Occipital lobe (tissue), 2 donors: Measurements from ENCODE around the gene DNAJB11. TPM values are rescaled to one million over a fixed set of nuclear protein-coding genes. Genes with fewer than 3 reads are reported as not detected.
"Not testable (repeated sequence)": the region's sequence is repeated elsewhere in the genome, so short reads cannot be mapped to it uniquely, and the experiment has no call there.

Experiments
- DNase-seq: peaks from one replicate; lab custom pipeline; 2025; lab: John Stamatoyannopoulos, UW
- total RNA-seq: library from RNA; depleted of rRNA; stranded (reverse); fragments of >200 nt; gene quantifications from one replicate; pipeline ENCODE4 v1.2.3, GENCODE V29; 2014

Gene DNAJB11
- total RNA-seq, 1 donor from 2014 or later, result 34.9 TPM

GRCh38 chr3:186551387-186551786 is 19.1 kb upstream of the DNAJB11 start:
- no peak for DNase-seq

DNA sequence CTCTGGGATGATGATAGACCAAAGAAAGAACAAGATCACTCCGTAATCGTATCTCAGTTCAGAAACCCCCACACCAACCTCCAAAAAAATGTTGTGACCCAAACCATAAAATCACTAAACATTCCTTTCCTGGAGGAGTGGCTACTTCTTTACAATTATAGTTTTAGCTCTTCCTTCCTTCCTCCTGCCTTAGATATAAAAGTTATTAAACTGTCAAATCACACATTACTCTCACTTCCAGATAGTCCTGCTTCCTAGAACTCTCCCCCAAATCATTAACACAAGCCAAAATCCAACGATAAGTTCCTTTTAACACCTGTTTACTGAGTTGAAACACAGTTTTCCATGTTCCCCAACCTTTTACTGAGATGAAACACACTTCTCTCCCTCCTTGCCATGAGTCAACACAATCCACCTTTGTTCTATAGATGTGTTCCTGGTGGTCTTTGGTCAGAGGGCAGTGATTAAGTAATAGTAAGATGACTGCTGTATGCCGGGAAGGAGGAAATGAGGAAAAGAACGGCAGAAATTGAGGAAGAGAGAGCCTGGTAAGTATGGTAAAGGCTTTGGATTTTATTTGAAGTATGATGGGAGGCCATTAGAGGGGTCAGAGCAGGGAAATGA is 18.0 kb upstream of the DNAJB11 start:
- DNase-seq, result no peak

DNA sequence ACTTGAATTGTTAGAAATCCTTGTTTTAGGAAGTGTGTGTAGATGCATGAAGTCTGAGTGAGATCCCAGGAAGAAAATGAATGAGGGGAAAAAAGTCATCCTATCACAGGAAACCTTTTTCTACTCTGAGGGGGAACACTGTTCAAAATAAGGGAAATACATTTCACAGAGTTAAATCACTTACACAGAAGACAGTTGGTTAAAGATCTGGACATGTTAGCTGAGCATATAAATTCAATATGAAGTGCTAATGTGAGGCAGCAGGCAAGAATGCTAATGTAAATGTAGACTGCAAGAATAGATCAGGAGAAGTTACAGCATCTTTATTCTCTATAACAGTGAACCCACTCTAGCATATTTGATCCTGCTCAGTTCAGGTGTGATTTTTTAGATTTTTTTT is 5.9 kb upstream of the DNAJB11 start:
- DNase-seq, result no peak

GRCh38 chr3:186566772-186567071 is 3.8 kb upstream of the DNAJB11 start:
- DNase-seq, result no peak

- DNase-seq, result peak; percentile 88
These were observed 3.2 kb upstream of the DNAJB11 start, which contains the start of gene TBCCD1 for GRCh38 chr3:186567072-186567921. Gene TBCCD1, minus strand, starts transcription at chr3:186567339. Its CDS starts 3,010 bp downstream, at chr3:186564329.

- DNase-seq, result not testable (repeated sequence)
These were observed 1.2 kb upstream of the DNAJB11 start for GRCh38 chr3:186569361-186569760.

GRCh38 chr3:186569779-186570095 is 783 bp upstream of the DNAJB11 start:
- no peak for DNase-seq

DNA sequence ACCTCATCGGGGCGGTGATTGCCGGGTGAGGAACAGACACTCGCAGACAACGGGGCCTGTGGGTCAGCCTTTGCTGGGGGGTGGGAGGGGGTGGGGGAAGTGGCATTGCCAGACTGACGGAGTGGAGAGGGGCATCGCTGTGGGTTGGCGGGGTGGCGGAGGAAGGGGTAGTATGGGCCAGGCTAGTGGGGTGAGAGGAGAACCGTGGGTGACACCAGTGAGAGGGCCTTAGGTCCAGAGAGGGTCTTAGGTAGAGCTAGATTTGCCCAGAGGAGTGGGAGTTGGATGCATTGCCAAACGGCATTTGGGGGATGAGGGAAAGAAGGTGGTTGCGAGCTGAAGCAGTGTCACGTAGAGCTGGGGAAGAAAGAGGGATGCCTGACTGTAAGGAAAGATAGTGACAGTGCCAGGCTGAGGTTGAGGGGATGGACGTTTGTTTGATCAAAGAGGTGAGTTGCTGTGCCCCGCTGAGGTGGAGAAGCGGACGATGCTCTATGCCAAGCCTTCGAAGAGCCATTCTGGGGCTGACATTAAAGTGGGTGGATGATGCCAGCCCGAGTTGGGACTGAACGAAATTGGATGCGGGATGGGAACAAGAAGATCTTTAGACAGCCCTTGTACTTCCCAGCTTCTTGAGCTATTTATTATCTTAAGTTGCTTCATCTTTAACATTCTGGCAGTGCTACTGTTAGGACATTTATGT is 572 bp downstream of the DNAJB11 start:
- no peak for DNase-seq

DNA sequence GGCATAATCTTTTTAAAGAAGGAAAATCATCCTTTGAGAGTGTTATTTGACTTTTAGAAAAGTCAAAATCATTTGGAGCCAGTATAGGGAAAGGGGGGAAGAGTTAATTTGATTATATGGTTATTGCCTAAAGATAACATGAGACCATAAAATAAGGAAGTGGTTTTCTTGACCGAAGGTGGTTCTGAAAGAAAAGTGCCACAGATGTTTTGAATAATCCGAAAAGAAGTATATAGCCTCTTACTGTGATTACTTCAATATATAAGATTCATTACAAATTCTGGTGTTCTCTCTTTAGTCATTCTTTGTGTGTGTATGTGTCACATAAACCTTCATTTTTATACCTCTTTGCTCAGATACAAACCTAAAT is 1.1 kb downstream of the DNAJB11 start:
- no peak for DNase-seq

- no peak for DNase-seq
These were observed 7.0 kb downstream of the DNAJB11 start for GRCh38 chr3:186577521-186577920.

GRCh38 chr3:186580785-186581184 is 10.3 kb downstream of the DNAJB11 start:
- DNase-seq, result no peak

- no peak for DNase-seq
These were observed 12.0 kb downstream of the DNAJB11 start for GRCh38 chr3:186582541-186582940.

DNA sequence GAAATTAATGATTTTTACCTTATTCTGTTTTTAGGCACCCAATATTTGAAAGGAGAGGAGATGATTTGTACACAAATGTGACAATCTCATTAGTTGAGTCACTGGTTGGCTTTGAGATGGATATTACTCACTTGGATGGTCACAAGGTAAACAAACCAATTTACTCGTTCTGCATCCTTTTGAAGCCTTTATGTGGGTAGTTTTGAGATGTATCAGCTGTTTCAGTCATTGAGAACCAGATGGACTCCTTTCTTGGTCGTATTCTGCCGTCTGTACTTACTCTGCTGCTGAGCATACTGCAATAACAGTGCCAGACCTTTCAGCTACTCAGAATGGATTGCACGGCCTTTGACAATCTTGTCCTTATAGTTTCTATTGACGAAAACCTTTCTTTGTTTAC is 13.3 kb downstream of the DNAJB11 start:
- DNase-seq, result no peak

DNA sequence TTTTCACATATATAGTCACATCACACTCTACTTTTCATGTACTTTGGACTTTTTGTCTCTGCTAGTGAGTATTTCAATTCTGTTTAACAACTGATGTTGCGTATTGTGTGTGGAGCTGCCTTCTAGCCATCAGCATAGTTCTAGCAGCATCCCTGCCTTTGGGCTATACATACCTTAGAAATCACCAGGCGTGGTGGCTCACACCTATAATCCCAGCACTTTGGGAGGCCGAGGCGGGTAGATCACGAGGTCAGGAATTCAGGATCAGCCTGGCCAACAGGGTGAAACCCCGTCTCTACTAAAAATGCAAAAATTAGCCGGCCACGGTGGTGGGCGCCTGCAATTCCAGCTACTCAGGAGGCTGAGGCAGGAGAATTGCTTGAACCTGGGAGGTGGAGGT is 15.7 kb downstream of the DNAJB11 start:
- DNase-seq, result not testable (repeated sequence)

DNA sequence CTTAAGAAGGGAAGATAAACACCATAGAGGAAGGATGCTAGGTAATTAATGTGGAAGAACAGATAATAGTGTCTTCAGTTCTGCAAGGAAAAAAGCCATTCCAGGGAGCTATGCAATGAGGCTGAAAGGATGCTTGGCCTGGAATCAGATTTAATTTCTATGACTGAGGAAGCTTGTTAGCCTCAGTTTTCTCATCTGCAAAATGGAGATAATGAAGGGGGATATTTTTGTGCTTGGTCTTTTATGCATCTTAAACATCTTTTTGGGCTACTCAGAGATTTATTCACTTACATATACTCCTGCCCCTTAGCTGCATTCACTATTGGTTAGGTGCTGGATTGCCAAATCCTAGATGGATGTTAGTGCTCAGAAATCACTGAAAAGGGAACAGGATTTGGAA is 16.7 kb downstream of the DNAJB11 start:
- no peak for DNase-seq

GRCh38 chr3:186588632-186589031 is 18.1 kb downstream of the DNAJB11 start:
- DNase-seq, result no peak

GRCh38 chr3:186589121-186589520 is 18.6 kb downstream of the DNAJB11 start:
- no peak for DNase-seq

- no peak for DNase-seq
These were observed 19.5 kb downstream of the DNAJB11 start for GRCh38 chr3:186589856-186590579.

- no peak for DNase-seq
These were observed 20.2 kb downstream of the DNAJB11 start for GRCh38 chr3:186590580-186591295.

DNA sequence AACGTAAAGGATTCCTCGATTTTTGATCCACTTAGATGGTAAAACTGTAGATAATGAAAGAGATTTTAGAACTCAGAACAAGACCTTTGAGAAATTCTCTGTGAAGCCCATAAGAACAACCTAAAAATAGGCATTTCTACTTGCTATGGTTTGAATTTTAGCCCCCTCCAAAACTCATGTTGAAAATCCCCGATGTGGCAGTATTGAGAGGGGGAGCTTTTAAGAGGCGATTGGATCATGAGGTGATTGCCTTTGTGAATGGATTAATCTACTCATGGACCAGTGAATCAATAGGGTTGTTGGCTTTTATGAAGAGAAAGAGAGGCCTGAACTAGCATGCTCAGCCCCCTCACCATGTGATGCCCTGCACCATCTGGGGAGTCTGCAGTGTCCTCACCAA is 22.2 kb downstream of the DNAJB11 start:
- no peak for DNase-seq

DNA sequence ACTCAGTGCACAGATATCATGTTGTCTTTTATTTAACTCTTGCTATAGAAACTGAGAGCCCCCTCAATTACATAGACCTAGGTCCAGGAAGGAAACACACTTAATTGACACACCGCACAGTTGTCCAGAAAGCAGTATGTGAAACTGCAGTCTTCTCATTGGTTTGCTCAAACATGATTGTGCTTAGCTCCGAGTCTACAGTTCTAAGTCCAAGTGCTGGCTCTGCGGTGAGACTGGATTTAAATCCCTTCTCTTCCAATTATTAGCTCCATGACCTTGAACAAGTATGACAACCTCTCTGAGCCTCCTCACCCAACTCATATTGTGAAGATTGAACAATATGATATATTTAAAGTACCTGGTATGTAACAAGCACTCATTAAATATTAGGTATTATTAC is 23.3 kb downstream of the DNAJB11 start:
- DNase-seq, result no peak
